ENCODE data around the gene LTBP1. TPM values are rescaled to one million over a fixed set of nuclear protein-coding genes. Genes with fewer than 3 reads are reported as not detected.

The LTBP1 gene
- polyA plus RNA-seq, 2 of the 4 experiments (the other 2 are of a cell fraction) = 23.8 to 30.4 TPM

GRCh38 chr2:33015421-33016142 lies 68.8 kb downstream of the LTBP1 start (continued):
- TF ChIP-seq, protein P1, sequence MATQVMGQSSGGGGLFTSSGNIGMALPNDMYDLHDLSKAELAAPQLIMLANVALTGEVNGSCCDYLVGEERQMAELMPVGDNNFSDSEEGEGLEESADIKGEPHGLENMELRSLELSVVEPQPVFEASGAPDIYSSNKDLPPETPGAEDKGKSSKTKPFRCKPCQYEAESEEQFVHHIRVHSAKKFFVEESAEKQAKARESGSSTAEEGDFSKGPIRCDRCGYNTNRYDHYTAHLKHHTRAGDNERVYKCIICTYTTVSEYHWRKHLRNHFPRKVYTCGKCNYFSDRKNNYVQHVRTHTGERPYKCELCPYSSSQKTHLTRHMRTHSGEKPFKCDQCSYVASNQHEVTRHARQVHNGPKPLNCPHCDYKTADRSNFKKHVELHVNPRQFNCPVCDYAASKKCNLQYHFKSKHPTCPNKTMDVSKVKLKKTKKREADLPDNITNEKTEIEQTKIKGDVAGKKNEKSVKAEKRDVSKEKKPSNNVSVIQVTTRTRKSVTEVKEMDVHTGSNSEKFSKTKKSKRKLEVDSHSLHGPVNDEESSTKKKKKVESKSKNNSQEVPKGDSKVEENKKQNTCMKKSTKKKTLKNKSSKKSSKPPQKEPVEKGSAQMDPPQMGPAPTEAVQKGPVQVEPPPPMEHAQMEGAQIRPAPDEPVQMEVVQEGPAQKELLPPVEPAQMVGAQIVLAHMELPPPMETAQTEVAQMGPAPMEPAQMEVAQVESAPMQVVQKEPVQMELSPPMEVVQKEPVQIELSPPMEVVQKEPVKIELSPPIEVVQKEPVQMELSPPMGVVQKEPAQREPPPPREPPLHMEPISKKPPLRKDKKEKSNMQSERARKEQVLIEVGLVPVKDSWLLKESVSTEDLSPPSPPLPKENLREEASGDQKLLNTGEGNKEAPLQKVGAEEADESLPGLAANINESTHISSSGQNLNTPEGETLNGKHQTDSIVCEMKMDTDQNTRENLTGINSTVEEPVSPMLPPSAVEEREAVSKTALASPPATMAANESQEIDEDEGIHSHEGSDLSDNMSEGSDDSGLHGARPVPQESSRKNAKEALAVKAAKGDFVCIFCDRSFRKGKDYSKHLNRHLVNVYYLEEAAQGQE (IDR thresholded peaks at IDR 0.05) = no peak
- peak; percentile 8; the same call in 1 of the 3 replicates for TF ChIP-seq SMC3 (IDR thresholded peaks at IDR 0.05)
- TF ChIP-seq HOXB5 (CRISPR knock-in tag; IDR thresholded peaks at IDR 0.05) = no peak
- TF ChIP-seq POLR2AphosphoS2 (conservative IDR thresholded peaks at IDR 0.05; ENCODE audit: low read length) = no peak
- TF ChIP-seq USF2 (IDR thresholded peaks at IDR 0.05) = no peak
- TF ChIP-seq JUN (IDR thresholded peaks at IDR 0.05) = 0 out of 5 replicates have a peak, but pooled peaks of 1 of the 2 experiments have one; percentile 58
- no peak for TF ChIP-seq TFCP2L1 (CRISPR knock-in tag; IDR thresholded peaks at IDR 0.05)

DNA sequence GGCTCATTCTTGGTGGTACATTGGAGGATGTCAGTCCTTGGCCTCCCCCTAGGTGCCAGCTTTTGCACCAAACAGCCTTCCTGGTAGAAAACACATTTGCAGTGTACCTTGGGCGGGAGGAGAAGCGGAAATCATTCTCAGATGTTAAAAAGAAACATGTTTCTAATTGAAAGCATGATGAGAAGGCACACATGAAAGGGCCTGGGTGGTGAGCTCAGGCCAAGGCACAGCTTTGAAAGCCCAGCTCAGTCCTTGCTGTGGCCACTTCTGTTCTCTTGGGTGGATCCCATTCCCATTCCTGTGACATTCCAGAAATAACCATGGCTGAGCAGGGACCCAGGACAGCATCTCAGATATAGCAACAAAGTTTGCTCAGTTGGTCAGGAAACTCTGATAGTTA lies 71.5 kb downstream of the LTBP1 start:
- H3K27ac ChIP-seq = peak overlapping the region; percentile 4 to 34; a peak in 3 of 6 replicates
- no peaks in the 10 kb centered on the region for H3K9me3 ChIP-seq
- no peak overlapping the region for H3K4me3 ChIP-seq
- TF ChIP-seq POLR2A (IDR thresholded peaks at IDR 0.05; ENCODE audit: low read length) (no peak), SREBF2 (IDR thresholded peaks at IDR 0.05) (no peak), CHD4 (IDR thresholded peaks at IDR 0.05; ENCODE audit: borderline replicate concordance) (no peak), CBX2 (IDR thresholded peaks at IDR 0.05; ENCODE audit: borderline replicate concordance, low read depth) (no peak), RCOR1 (IDR thresholded peaks at IDR 0.05; ENCODE audit: low read depth, low read length) (no peak), NR3C1 (IDR thresholded peaks at IDR 0.05) (no peak), KDM1A (IDR thresholded peaks at IDR 0.05; ENCODE audit: low read depth) (no peak), TFCP2L1 (CRISPR knock-in tag; IDR thresholded peaks at IDR 0.05) (no peak)
- TF ChIP-seq, protein P1 (IDR thresholded peaks at IDR 0.05) = no peak
- DNase-seq (ENCODE audit: low read depth in 1 of 2, low spot score in 1 of 2) (no peak), FAIRE-seq (no peak), ATAC-seq (no peak)
- no peak overlapping the region for H3K4me2 ChIP-seq
- H3K4me1 ChIP-seq = peaks cover 76% of the 10 kb centered on the region
- WGBS (ENCODE audit: missing lambda C conversion rate) = 90% methylated on average over 2 of the region's 2 CpGs
- ChIA-PET POLR2A (no interaction called here), CTCF (interaction anchor here (0.7 to 6.4 kb wide), 5 partner anchors 9 to 565 kb away, joined by 3 to 38 read pairs (median 4); no protein-coding TSS in a partner anchor)

DNA sequence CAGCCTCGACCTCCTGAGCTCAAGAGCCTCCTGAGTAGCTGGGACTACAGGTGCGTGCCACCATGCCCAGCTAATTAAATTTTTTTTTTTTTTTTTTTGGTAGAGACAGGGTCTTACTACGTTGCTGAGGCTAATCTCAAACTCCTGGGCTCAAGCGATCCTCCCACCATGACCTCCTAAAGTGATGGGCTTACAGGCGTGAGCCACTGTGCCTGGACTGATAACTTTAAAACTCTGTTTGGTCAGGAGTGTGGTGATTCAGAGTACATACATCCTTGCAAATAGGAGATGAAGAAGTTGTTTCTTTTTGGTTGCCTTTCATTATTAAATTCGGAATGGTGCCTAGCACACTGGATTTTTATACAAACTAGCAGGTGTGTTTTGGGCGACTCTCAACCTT lies 73.0 kb downstream of the LTBP1 start:
- FAIRE-seq (no peak), DNase-seq (ENCODE audit: low read depth in 1 of 2, low spot score in 1 of 2) (no peak), ATAC-seq (no peak)
- ChIA-PET CTCF (interaction anchor here (0.9 to 2.8 kb wide), 2 partner anchors 14 to 51 kb away, joined by 3 to 22 read pairs; no protein-coding TSS in a partner anchor), POLR2A (interaction anchor here (0.5 kb wide), 1 partner anchor 221 kb away, joined by 3 read pairs; no protein-coding TSS in a partner anchor)
- Histone ChIP-seq H3K27ac (no peak overlapping the region), H3K9me3 (peaks cover 3% of the 10 kb centered on the region; the same call in 1 of the 3 replicates), H3K4me3 (no peak overlapping the region), H3K4me2 (no peak overlapping the region), H3K4me1 (peaks cover 72% of the 10 kb centered on the region)
- WGBS (ENCODE audit: missing lambda C conversion rate) = 88% methylated on average over 7 of the region's 7 CpGs
- TF ChIP-seq HDAC2 (IDR thresholded peaks at IDR 0.05) (no peak), TP53 (CRISPR knock-in tag; IDR thresholded peaks at IDR 0.05) (no peak), JUN (IDR thresholded peaks at IDR 0.05) (no peak), CBX8 (IDR thresholded peaks at IDR 0.05) (no peak), HOXB5 (CRISPR knock-in tag; IDR thresholded peaks at IDR 0.05) (no peak), HMGXB4 (CRISPR knock-in tag; IDR thresholded peaks at IDR 0.05; ENCODE audit: borderline replicate concordance) (no peak), MAZ (IDR thresholded peaks at IDR 0.05; ENCODE audit: borderline replicate concordance, low read depth, low read length) (no peak), BHLHE40 (IDR thresholded peaks at IDR 0.05; ENCODE audit: low read depth, low read length) (no peak)
- TF ChIP-seq, protein P2, sequence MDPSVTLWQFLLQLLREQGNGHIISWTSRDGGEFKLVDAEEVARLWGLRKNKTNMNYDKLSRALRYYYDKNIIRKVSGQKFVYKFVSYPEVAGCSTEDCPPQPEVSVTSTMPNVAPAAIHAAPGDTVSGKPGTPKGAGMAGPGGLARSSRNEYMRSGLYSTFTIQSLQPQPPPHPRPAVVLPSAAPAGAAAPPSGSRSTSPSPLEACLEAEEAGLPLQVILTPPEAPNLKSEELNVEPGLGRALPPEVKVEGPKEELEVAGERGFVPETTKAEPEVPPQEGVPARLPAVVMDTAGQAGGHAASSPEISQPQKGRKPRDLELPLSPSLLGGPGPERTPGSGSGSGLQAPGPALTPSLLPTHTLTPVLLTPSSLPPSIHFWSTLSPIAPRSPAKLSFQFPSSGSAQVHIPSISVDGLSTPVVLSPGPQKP (IDR thresholded peaks at IDR 0.05; ENCODE audit: low read depth, low read length) = no peak
